Activated gamma-delta T cell treated with anti-CD3 and anti-CD28 coated beads, Interleukin-2, amount 50 U/mL, for 16 hours (primary cell): ENCODE measurements around the gene GTPBP2.
"Not testable (repeated sequence)": the region's sequence is repeated elsewhere in the genome, so short reads cannot be mapped to it uniquely, and the experiment has no call there.

Experiments
- DNase-seq: peaks from one replicate; pipeline ENCODE4 v3.0.0-alpha.2; 2020; ENCODE audit warnings: low read depth

GTPBP2 gene

DNA sequence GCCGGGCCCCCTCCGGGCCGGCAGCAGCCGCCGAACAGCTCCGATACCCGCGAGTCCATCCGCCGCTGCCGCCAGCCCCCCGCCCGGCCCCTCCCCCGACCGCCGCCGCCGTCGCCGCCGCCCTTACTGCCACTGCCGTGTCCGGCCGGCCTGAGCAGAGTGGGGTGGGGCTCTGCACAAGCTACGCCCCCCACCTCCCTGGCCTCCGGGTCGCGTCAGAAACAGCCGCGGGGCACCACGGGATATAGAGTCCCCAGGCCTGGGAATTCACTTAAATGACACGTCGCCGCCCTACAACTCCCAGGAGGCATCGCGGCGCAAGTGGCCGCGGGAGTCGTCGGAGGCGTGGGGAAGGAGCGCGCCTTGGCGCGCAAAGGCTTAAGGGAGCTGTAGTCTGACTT is at the start of gene GTPBP2:
Gene GTPBP2, minus strand, starts transcription at position 161 of the 401 bp plus-strand sequence. Its CDS starts 102 bp downstream, at position 59.
- DNase-seq, result peak; percentile 94

- DNase-seq, result no peak
Observed at GRCh38 chr6:43678341-43678740, 49.3 kb upstream of the GTPBP2 start.

DNA sequence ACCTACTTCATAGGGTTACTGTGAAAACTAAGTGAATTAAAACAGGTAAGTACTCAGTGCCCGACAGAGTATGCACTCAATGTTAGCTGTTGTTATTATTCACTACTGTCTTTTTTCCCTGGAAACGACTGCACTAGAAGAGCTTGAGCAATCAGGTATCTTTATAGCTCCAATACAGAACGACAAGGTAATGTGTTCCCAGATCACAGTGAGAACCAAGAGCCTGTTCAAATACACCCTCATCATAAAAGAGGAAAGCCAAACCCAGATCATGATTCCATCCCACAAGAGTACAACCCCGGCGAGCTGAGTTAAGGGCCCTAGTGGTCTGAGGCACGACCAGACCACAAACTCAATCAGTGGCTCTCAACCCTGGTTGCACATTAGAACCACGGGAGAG is 48.7 kb upstream of the GTPBP2 start:
- no peak for DNase-seq

- no peak for DNase-seq
Observed at GRCh38 chr6:43676962-43677606, 48.0 kb upstream of the GTPBP2 start.

- DNase-seq, result no peak
Observed at GRCh38 chr6:43674921-43675320, 45.9 kb upstream of the GTPBP2 start.

DNA sequence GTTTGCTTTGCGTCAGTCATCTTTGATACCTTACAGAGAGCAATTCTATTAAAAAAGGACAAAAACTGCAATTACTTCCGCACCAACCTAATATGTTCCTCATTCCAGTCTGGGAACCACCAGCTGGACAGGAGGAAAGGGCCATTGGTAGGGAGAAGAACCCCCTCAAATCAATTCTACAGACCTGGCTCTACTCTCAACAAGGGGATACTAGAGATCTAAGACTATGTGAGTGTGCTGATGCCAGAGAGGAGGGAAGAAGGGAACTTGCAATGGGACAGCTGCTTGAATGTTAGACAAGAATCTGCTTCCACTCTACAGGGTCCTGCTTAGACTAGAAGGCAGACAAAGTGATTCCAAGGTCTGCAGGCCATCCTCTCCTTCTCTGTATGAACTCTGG is 45.2 kb upstream of the GTPBP2 start:
- no peak for DNase-seq

GRCh38 chr6:43673444-43674084 is 44.5 kb upstream of the GTPBP2 start:
- DNase-seq, result no peak

DNA sequence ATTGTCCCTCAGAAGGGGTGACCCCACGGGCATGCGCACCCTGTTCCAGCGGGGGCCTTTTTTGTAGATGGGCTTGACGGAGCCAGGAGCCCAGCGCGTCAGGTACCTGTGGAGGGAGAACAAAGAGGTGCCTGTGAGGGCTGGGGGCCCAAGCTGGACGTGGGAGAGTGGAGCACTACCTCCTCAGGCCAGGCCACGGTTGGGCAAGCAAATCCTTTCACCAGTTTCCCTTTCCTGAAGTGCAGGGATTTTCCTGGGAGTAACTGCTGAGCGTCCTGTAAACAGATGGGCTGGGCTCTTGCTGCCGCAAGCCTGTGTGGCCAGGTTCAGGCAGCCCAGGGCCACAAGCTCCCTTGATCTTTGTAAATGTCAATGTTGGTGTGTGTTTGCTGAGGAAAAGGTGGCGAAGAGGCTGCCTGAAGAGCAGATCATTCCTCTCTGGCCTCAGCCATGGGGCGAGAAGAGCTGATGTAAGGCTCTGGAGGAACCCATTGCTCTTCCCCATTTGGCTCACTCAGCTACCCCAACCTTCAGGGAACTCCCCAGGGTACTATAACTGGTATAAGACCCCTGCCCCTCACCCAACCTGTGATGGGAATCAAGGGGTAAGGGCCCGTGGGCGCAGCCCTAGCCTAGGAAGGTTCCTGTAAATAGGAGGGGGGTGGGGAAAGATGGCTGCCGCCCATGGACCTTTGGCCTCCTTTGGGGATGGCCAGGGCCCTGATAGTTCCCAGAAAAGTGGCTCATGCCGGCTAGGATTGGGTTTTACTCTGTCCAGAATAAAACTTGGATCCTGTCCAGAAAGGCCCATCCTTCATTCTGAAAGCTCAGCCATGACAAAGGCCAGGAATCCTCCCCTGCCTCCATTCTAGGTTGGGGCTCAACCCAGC is 43.0 kb upstream of the GTPBP2 start:
- no peak for DNase-seq

DNA sequence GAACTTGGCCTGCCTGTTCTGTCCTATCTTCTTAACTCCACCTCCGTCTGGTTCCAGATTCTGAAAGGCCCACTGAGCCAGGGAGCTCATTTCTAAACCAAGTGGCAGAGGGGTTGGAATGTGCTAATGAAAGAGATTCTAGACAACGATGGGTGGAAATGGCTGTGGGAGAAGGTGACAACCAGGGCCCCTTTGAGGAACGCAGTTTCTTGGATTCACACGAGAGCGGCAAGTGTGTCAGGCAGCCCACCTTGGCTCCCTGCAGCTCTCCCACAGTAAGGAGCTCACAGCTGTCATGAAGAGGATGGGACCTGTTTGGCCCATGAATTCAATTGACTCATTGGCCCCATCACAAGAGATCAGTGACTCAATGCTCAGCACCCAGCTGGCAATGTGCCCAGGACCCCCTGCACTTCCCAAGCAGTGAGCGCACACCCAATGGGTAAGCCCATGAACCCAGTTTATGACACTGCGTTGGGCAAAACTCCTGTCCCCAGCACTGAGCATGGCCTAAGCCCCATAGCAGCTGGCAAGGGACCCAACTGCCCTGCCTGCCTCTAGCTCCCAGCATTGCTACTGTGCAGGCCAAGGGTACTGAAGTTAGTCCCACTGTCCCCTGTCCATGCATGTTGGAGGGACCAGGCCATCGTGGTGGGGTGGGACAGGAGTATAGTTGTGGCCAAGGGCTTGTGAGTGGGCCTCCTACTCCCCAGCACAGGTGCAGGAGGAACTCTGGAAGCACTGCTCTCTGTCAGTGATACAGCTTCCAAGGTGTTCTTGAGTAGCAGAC is 42.1 kb upstream of the GTPBP2 start:
- DNase-seq, result no peak

GRCh38 chr6:43670623-43670986 is 41.5 kb upstream of the GTPBP2 start:
- no peak for DNase-seq

- no peak for DNase-seq
Observed at GRCh38 chr6:43669922-43670622, 41.0 kb upstream of the GTPBP2 start.

GRCh38 chr6:43669050-43669921 is 40.2 kb upstream of the GTPBP2 start:
- no peak for DNase-seq

DNA sequence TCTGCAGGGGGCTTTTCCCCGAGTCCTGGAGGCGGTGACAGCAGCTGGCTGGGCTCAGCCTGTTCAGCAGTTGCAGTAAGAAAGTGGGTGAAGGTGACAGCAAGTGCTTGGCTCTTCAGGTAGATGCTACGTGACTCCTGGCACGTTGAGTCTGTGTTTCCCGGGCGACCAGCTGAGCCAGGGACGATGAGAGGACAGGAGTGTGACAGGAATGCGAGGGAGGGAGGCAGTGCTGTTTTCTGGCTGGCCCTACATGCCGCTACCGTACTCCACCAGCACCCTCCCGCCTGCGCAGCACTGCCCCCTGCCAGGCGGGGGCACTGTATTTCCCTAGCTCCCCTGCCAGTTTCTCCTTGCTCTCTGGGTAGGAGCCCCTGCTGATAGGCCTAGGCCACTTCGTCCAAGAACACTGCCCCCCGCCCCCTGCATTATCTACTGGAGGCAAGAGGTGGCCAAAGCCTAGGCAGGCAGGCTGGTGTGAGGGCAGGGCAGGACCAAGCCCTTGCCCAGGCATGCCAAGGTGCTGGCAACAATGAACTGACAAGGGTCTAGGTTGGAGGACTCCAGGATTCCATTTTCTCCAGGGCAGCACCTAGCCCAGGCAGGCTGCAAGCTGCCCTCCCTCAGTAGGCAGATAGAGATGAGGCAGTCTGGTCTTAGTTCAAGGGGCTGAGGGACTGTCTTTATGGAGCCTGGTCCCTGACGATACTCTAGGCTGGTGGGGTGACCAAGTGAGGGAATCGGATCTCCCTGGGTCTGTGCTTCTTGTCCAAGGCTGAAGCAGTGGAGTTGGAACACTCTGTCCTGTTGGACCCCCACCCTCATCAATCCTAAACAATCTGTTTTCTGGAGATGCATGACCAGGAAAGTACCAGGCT is 39.3 kb upstream of the GTPBP2 start:
- peak; percentile 9 for DNase-seq

DNA sequence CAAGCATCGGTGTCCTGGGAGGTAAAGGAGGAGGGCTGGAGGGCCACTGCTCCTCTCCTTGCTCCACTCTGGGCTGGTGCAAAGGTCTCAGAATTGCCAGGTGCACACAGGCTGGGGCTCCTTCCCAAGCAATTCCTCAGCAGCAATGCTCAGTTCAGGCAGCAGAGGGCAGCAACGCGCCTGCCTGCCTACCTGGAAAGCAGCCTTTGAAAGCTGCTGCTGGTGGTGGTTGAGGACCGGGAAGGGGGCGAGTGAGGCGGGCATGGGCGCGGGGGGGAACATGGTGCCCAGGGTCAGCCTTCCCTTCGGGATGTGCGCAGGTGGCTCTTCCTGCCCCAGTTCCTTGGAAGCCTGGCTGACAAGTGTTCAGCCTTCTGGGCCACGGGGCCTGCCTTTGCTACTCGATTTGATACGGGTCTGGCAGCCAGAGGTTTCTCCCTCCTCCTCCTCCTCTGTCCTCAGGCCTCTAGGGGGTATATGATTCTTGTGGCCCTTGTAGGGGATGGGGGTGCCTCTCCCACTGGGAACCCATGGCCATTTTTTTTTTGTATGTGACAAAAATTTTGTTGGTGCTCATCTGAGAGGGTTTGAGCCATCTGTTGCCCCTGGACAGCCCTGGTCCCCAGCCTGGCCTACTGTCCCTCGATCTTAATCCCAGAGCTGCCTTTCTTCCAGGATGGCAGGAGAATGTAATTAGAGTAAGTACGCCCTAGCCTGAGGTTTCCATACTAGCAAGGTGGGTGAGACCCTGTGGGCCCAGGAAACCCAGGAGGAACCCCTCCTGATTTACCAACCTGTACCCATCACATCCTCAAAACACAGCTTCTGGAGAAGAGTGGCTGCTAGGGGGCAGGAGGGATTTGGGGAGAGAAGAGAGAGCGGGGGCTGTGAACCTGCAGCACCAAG is 38.4 kb upstream of the GTPBP2 start:
- DNase-seq, result peak; percentile 54

- DNase-seq, result no peak
Observed at GRCh38 chr6:43666196-43666920, 37.3 kb upstream of the GTPBP2 start.

DNA sequence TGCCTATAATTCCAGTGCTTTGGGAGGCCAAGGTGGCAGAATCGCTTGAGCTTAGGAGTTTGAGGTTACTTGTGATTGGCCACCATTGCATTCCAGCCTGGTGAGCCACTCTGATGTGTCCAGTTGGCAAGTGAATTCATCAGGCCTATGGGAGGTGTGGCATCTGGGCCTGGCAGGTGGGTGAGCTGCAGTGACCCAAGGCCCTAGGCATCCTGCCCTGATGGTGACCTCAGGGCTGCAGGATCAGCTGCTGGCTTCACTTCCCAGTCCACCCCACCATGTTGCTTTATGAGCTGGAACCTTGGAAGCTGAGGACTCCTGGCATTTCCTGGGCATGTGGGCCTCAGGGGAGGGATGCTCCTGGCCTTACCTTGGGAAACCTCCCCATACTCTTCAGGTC is 36.3 kb upstream of the GTPBP2 start:
- DNase-seq, result no peak

GRCh38 chr6:43662948-43663347 is 33.9 kb upstream of the GTPBP2 start:
- DNase-seq, result not testable (repeated sequence)

GRCh38 chr6:43658161-43658560 is 29.1 kb upstream of the GTPBP2 start:
- DNase-seq, result no peak
